ENCODE data around the gene ADGRF4.

- TF ChIP-seq CTCF (IDR thresholded peaks at IDR 0.05) (no peak), POLR2AphosphoS5 (IDR thresholded peaks at IDR 0.05) (no peak), EP300 (IDR thresholded peaks at IDR 0.05) (no peak), POLR2A (IDR thresholded peaks at IDR 0.05) (no peak)
These were observed 36.6 kb downstream of the ADGRF4 start for GRCh38 chr6:47734831-47735481.
